HEK293 (cell line): ENCODE measurements around the gene SULT2B1.
A peak's percentile ranks its signal among the peaks of the same experiment; 100 is the strongest.

Source experiments
- FEZF1 ChIP-seq: fragments of 450-650 bp; formaldehyde crosslinking; IDR thresholded peaks from 2 replicates; pipeline ENCODE4 v1.5.1; 2016; ENCODE audit warnings: missing biosample characterization, missing genetic modification characterization
- GLI2 ChIP-seq: fragments of 450-650 bp; formaldehyde crosslinking; IDR thresholded peaks from 2 replicates; pipeline ENCODE4; 2017; ENCODE audit warnings: missing biosample characterization, missing genetic modification characterization, low read depth, borderline replicate concordance
- IKZF3 ChIP-seq: fragments of 450-650 bp; IDR thresholded peaks from 2 replicates; pipeline ENCODE4 v1.5.0; 2018; ENCODE audit warnings: missing biosample characterization, mild to moderate bottlenecking, missing genetic modification characterization, moderate library complexity
- KLF10 ChIP-seq: fragments of 450-650 bp; IDR thresholded peaks from 2 replicates; pipeline ENCODE4 v1.5.1; 2018; ENCODE audit warnings: missing biosample characterization, mild to moderate bottlenecking, missing genetic modification characterization
- KLF16 ChIP-seq: fragments of 450-650 bp; formaldehyde crosslinking; IDR thresholded peaks from 2 replicates; pipeline ENCODE4 v1.5.1; 2017; ENCODE audit warnings: missing biosample characterization, missing genetic modification characterization
- KLF9 ChIP-seq: fragments of 450-650 bp; formaldehyde crosslinking; IDR thresholded peaks from 2 replicates; pipeline ENCODE4 v1.5.1; 2016; ENCODE audit warnings: missing biosample characterization, missing genetic modification characterization, low read depth
- MEIS1 ChIP-seq: sonication (generic); formaldehyde crosslinking; IDR thresholded peaks from 2 replicates; pipeline ENCODE4 v1.8.1; 2022; ENCODE audit warnings: missing genetic modification reagents, mild to moderate bottlenecking, borderline replicate concordance
- SP2 ChIP-seq: fragments of 450-650 bp; formaldehyde crosslinking; IDR thresholded peaks from 2 replicates; pipeline ENCODE4 v1.5.1; 2016; ENCODE audit warnings: missing biosample characterization, missing genetic modification characterization
- SP3 ChIP-seq: fragments of 450-650 bp; formaldehyde crosslinking; IDR thresholded peaks from 2 replicates; pipeline ENCODE4 v1.5.1; 2016; ENCODE audit warnings: missing biosample characterization, missing genetic modification characterization
- TSHZ1 ChIP-seq: fragments of 450-650 bp; formaldehyde crosslinking; IDR thresholded peaks from 2 replicates; pipeline ENCODE4 v1.5.1; 2016; ENCODE audit warnings: missing biosample characterization, missing genetic modification characterization, borderline replicate concordance
- ZBTB7A ChIP-seq: fragments of 450-650 bp; formaldehyde crosslinking; IDR thresholded peaks from 2 replicates; pipeline ENCODE4 v1.5.1; 2016; ENCODE audit warnings: low read depth, missing biosample characterization, missing genetic modification characterization
- ZBTB8A ChIP-seq: fragments of 450-650 bp; formaldehyde crosslinking; IDR thresholded peaks from 2 replicates; pipeline ENCODE4 v1.5.1; 2016; ENCODE audit warnings: missing biosample characterization, missing genetic modification characterization
- ZNF114 ChIP-seq: fragments of 450-650 bp; formaldehyde crosslinking; IDR thresholded peaks from 2 replicates; pipeline ENCODE4 v1.5.0; 2017; ENCODE audit warnings: missing biosample characterization, missing genetic modification characterization
- ZNF155 ChIP-seq: fragments of 450-650 bp; formaldehyde crosslinking; IDR thresholded peaks from 2 replicates; pipeline ENCODE4 v1.5.1; 2016; ENCODE audit warnings: missing biosample characterization, missing genetic modification characterization
- ZNF18 ChIP-seq: fragments of 450-650 bp; formaldehyde crosslinking; IDR thresholded peaks from 2 replicates; pipeline ENCODE4 v1.5.1; 2016; ENCODE audit warnings: missing biosample characterization, missing genetic modification characterization
- ZNF223 ChIP-seq: fragments of 450-650 bp; formaldehyde crosslinking; IDR thresholded peaks from 2 replicates; pipeline ENCODE4 v1.5.1; 2016; ENCODE audit warnings: missing biosample characterization, missing genetic modification characterization
- ZNF239 ChIP-seq: fragments of 450-650 bp; formaldehyde crosslinking; IDR thresholded peaks from 2 replicates; pipeline ENCODE4 v1.5.1; 2016; ENCODE audit warnings: missing biosample characterization, missing genetic modification characterization
- ZNF24 ChIP-seq: fragments of 450-650 bp; formaldehyde crosslinking; IDR thresholded peaks from 2 replicates; pipeline ENCODE4 v1.5.1; 2016; ENCODE audit warnings: missing biosample characterization, missing genetic modification characterization
- ZNF248 ChIP-seq: fragments of 450-650 bp; formaldehyde crosslinking; IDR thresholded peaks from 2 replicates; pipeline ENCODE4 v1.5.1; 2017; ENCODE audit warnings: missing biosample characterization, missing genetic modification characterization
- ZNF324 ChIP-seq: fragments of 450-650 bp; formaldehyde crosslinking; IDR thresholded peaks from 2 replicates; pipeline ENCODE4 v1.5.1; 2016; ENCODE audit warnings: missing biosample characterization, missing genetic modification characterization
- ZNF335 ChIP-seq: fragments of 450-650 bp; formaldehyde crosslinking; conservative IDR thresholded peaks from 2 replicates; pipeline ENCODE4 v1.5.1; 2016; ENCODE audit warnings: missing biosample characterization, missing genetic modification characterization
- ZNF416 ChIP-seq: fragments of 450-650 bp; formaldehyde crosslinking; IDR thresholded peaks from 2 replicates; pipeline ENCODE4 v1.5.1; 2016; ENCODE audit warnings: missing biosample characterization, missing genetic modification characterization
- ZNF555 ChIP-seq: fragments of 450-650 bp; formaldehyde crosslinking; conservative IDR thresholded peaks from 2 replicates; pipeline ENCODE4 v1.5.1; 2017; ENCODE audit warnings: missing biosample characterization, mild to moderate bottlenecking, missing genetic modification characterization, inconsistent platforms
- ZNF658 ChIP-seq: fragments of 450-650 bp; formaldehyde crosslinking; IDR thresholded peaks from 2 replicates; pipeline ENCODE4; 2016; ENCODE audit warnings: missing biosample characterization, missing genetic modification characterization
- ZNF664 ChIP-seq: fragments of 450-650 bp; formaldehyde crosslinking; IDR thresholded peaks from 2 replicates; pipeline ENCODE4 v1.5.1; 2016; ENCODE audit warnings: missing biosample characterization, missing genetic modification characterization
- ZNF792 ChIP-seq: fragments of 450-650 bp; formaldehyde crosslinking; IDR thresholded peaks from 2 replicates; pipeline ENCODE4 v1.5.1; 2016; ENCODE audit warnings: missing biosample characterization, missing genetic modification characterization
- ZNF843 ChIP-seq: fragments of 450-650 bp; formaldehyde crosslinking; IDR thresholded peaks from 2 replicates; pipeline ENCODE4 v1.5.1; 2016; ENCODE audit warnings: missing biosample characterization, missing genetic modification characterization
- TF ChIP-seq, protein P1 (sequence below): fragments of 450-650 bp; formaldehyde crosslinking; IDR thresholded peaks from 2 replicates; pipeline ENCODE4; 2016; ENCODE audit warnings: missing biosample characterization, missing genetic modification characterization
- TF ChIP-seq, protein P2 (sequence below): fragments of 450-650 bp; formaldehyde crosslinking; IDR thresholded peaks from 2 replicates; pipeline ENCODE4 v1.5.1; 2016; ENCODE audit warnings: missing biosample characterization, missing genetic modification characterization, low read depth
- TF ChIP-seq, protein P3 (sequence below): fragments of 450-650 bp; formaldehyde crosslinking; IDR thresholded peaks from 2 replicates; pipeline ENCODE4 v1.5.1; 2016; ENCODE audit warnings: missing biosample characterization, missing genetic modification characterization
- TF ChIP-seq, protein P4 (sequence below): fragments of 450-650 bp; formaldehyde crosslinking; IDR thresholded peaks from 2 replicates; pipeline ENCODE4 v1.5.1; 2016; ENCODE audit warnings: missing biosample characterization, missing genetic modification characterization

The SULT2B1 gene

DNA sequence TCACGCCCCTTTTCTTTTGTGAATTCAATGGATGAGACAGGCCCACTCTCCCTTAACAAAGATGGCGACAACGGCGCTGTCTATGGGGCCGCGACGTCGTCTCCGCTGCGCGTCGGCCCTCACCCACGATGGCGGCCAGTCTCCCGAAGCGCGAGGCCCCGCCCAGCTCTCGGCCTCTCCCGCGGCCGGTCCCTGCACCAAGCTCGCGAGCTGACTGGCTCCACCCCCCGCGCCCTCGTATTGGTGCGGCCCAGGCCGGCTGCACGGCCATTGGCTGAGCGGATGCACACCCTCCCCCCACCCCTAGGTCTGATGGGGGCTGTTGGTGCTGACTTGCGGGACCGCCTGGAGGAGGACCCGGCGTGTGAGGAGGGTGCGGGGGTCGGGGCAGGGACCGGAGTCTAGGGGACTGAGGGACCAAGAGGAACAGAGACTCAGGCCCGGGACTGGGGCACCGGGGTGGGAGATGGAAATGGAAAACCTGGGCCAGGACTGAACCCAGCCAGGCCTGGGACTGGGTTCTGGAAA is 72.2 kb downstream of the SULT2B1 start (continued):
- TF ChIP-seq ZNF658 (no peak), FEZF1 (tag by site-specific recombination) (no peak), ZNF114 (tag by site-specific recombination) (no peak), ZNF248 (tag by site-specific recombination) (no peak), ZNF555 (tag by site-specific recombination) (no peak), ZNF24 (no peak), ZNF223 (tag by site-specific recombination) (no peak), ZBTB8A (tag by site-specific recombination) (no peak), KLF16 (no peak; the same call in 1 of the 2 replicates), SP2 (tag by site-specific recombination) (peak; percentile 95), ZNF843 (no peak), ZNF239 (tag by site-specific recombination) (no peak), ZNF155 (tag by site-specific recombination) (no peak), ZNF792 (tag by site-specific recombination) (no peak), KLF9 (peak; percentile 83; the same call in 1 of the 2 replicates), IKZF3 (tag by site-specific recombination) (no peak), KLF10 (tag by site-specific recombination) (peak; percentile 100), MEIS1 (CRISPR knock-in tag) (no peak), ZBTB7A (tag by site-specific recombination) (no peak), ZNF335 (tag by site-specific recombination) (peak; percentile 94), GLI2 (no peak), ZNF664 (tag by site-specific recombination) (no peak), ZNF324 (tag by site-specific recombination) (no peak), ZNF416 (tag by site-specific recombination) (no peak), ZNF18 (tag by site-specific recombination) (no peak), TSHZ1 (tag by site-specific recombination) (no peak), SP3 (tag by site-specific recombination) (peak; percentile 98)
- TF ChIP-seq, protein P1, sequence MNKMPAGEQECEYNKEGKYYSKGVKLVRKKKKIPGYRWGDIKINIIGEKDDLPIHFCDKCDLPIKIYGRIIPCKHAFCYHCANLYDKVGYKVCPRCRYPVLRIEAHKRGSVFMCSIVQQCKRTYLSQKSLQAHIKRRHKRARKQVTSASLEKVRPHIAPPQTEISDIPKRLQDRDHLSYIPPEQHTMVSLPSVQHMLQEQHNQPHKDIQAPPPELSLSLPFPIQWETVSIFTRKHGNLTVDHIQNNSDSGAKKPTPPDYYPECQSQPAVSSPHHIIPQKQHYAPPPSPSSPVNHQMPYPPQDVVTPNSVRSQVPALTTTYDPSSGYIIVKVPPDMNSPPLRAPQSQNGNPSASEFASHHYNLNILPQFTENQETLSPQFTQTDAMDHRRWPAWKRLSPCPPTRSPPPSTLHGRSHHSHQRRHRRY (tag by site-specific recombination), result no peak
- TF ChIP-seq, protein P2, sequence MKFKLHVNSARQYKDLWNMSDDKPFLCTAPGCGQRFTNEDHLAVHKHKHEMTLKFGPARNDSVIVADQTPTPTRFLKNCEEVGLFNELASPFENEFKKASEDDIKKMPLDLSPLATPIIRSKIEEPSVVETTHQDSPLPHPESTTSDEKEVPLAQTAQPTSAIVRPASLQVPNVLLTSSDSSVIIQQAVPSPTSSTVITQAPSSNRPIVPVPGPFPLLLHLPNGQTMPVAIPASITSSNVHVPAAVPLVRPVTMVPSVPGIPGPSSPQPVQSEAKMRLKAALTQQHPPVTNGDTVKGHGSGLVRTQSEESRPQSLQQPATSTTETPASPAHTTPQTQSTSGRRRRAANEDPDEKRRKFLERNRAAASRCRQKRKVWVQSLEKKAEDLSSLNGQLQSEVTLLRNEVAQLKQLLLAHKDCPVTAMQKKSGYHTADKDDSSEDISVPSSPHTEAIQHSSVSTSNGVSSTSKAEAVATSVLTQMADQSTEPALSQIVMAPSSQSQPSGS (tag by site-specific recombination), result no peak
- TF ChIP-seq, protein P3, sequence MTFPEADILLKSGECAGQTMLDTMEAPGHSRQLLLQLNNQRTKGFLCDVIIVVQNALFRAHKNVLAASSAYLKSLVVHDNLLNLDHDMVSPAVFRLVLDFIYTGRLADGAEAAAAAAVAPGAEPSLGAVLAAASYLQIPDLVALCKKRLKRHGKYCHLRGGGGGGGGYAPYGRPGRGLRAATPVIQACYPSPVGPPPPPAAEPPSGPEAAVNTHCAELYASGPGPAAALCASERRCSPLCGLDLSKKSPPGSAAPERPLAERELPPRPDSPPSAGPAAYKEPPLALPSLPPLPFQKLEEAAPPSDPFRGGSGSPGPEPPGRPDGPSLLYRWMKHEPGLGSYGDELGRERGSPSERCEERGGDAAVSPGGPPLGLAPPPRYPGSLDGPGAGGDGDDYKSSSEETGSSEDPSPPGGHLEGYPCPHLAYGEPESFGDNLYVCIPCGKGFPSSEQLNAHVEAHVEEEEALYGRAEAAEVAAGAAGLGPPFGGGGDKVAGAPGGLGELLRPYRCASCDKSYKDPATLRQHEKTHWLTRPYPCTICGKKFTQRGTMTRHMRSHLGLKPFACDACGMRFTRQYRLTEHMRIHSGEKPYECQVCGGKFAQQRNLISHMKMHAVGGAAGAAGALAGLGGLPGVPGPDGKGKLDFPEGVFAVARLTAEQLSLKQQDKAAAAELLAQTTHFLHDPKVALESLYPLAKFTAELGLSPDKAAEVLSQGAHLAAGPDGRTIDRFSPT, result no peak
- TF ChIP-seq, protein P4, sequence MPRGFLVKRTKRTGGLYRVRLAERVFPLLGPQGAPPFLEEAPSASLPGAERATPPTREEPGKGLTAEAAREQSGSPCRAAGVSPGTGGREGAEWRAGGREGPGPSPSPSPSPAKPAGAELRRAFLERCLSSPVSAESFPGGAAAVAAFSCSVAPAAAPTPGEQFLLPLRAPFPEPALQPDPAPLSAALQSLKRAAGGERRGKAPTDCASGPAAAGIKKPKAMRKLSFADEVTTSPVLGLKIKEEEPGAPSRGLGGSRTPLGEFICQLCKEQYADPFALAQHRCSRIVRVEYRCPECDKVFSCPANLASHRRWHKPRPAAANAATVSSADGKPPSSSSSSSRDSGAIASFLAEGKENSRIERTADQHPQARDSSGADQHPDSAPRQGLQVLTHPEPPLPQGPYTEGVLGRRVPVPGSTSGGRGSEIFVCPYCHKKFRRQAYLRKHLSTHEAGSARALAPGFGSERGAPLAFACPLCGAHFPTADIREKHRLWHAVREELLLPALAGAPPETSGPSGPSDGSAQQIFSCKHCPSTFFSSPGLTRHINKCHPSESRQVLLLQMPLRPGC, result no peak
